Skeletal muscle satellite cell (primary cell): ENCODE measurements around the gene ACLY.
"Not testable (repeated sequence)": the region's sequence is repeated elsewhere in the genome, so short reads cannot be mapped to it uniquely, and the experiment has no call there.

Source experiments
- H3K27me3 ChIP-seq: 2 replicates; pipeline ENCODE4 v1.7.0; 2013; ENCODE audit warnings: low read length; ENCODE audit not compliant: control insufficient read depth, insufficient read depth
- H3K36me3 ChIP-seq: 2 replicates; pipeline ENCODE4 v1.7.0; 2013; ENCODE audit warnings: mild to moderate bottlenecking, control low read depth, low read length; ENCODE audit not compliant: insufficient read depth
- H3K4me1 ChIP-seq: 2 replicates; pipeline ENCODE4 v1.7.0; 2013; ENCODE audit warnings: low read length; ENCODE audit not compliant: control insufficient read depth, insufficient read depth
- H3K4me2 ChIP-seq: 2 replicates; pipeline ENCODE4 v1.7.0; 2013; ENCODE audit warnings: mild to moderate bottlenecking, low read length
- H3K4me3 ChIP-seq: 2 replicates; pipeline ENCODE4 v1.7.0; 2013; ENCODE audit warnings: low read length
- H3K9ac ChIP-seq: 2 replicates; pipeline ENCODE4 v1.7.0; 2013; ENCODE audit warnings: mild to moderate bottlenecking, low read depth, low read length, moderate library complexity
- H3K9me3 ChIP-seq: replicated peaks from 2 replicates; pipeline ENCODE4 v1.7.0; 2013; ENCODE audit warnings: mild to moderate bottlenecking, control low read depth, low read length

The ACLY gene

GRCh38 chr17:41837761-41838538 is 80.8 kb downstream of the ACLY start, which contains the start of gene KLHL10:
Gene KLHL10, plus strand, starts transcription at chr17:41837825. Its CDS starts 108 bp downstream, at chr17:41837933.
- H3K36me3 ChIP-seq = peaks cover 3% of the 10 kb centered on the region
- peak within 1 kb of the TSS; percentile 87 for H3K9ac ChIP-seq
- peaks cover 15% of the 10 kb centered on the region for H3K4me1 ChIP-seq
- H3K27me3 ChIP-seq = no peaks in the 10 kb centered on the region
- H3K4me3 ChIP-seq = peak within 1 kb of the TSS; percentile 89
- no peaks in the 10 kb centered on the region for H3K9me3 ChIP-seq
- H3K4me2 ChIP-seq = peak within 1 kb of the TSS; percentile 95

GRCh38 chr17:41836550-41837196 is 82.1 kb downstream of the ACLY start:
- Histone ChIP-seq H3K4me3 (peak overlapping the region; percentile 89), H3K9me3 (no peaks in the 10 kb centered on the region), H3K27me3 (no peaks in the 10 kb centered on the region), H3K4me2 (peak overlapping the region; percentile 95), H3K9ac (peak overlapping the region; percentile 87), H3K4me1 (peaks cover 15% of the 10 kb centered on the region), H3K36me3 (peaks cover 9% of the 10 kb centered on the region)

GRCh38 chr17:41835800-41836549 is 82.8 kb downstream of the ACLY start, which contains the start of gene NT5C3B:
Gene NT5C3B, minus strand, starts transcription at chr17:41836232. Its CDS starts 39 bp downstream, at chr17:41836193.
- Histone ChIP-seq H3K4me3 (peak within 1 kb of the TSS; percentile 89), H3K9me3 (no peaks in the 10 kb centered on the region), H3K27me3 (no peaks in the 10 kb centered on the region), H3K9ac (peak within 1 kb of the TSS; percentile 87), H3K4me2 (peak within 1 kb of the TSS; percentile 95), H3K36me3 (peaks cover 9% of the 10 kb centered on the region), H3K4me1 (peaks cover 15% of the 10 kb centered on the region)

GRCh38 chr17:41835214-41835799 is 83.4 kb downstream of the ACLY start:
- Histone ChIP-seq H3K36me3 (peaks cover 15% of the 10 kb centered on the region), H3K27me3 (no peaks in the 10 kb centered on the region), H3K9me3 (no peaks in the 10 kb centered on the region), H3K9ac (peak overlapping the region; percentile 87), H3K4me1 (peaks cover 15% of the 10 kb centered on the region), H3K4me2 (peak overlapping the region; percentile 95), H3K4me3 (peak overlapping the region; percentile 89)

- H3K4me1 ChIP-seq, H3K27me3 ChIP-seq, H3K9me3 ChIP-seq, H3K4me3 ChIP-seq, H3K9ac ChIP-seq, H3K4me2 ChIP-seq: not testable (repeated sequence)
- peaks cover 43% of the 10 kb centered on the region for H3K36me3 ChIP-seq
Measured at GRCh38 chr17:41829961-41830360, 88.8 kb downstream of the ACLY start.

GRCh38 chr17:41825175-41825845 is 93.4 kb downstream of the ACLY start:
- Histone ChIP-seq H3K36me3 (peaks cover 45% of the 10 kb centered on the region), H3K4me3 (no peak overlapping the region), H3K9me3 (no peaks in the 10 kb centered on the region)

GRCh38 chr17:41824086-41824485 is 94.7 kb downstream of the ACLY start:
- H3K9ac ChIP-seq = no peak overlapping the region
- H3K27me3 ChIP-seq = no peaks in the 10 kb centered on the region
- no peak overlapping the region for H3K4me3 ChIP-seq
- H3K4me2 ChIP-seq = no peak overlapping the region
- no peaks in the 10 kb centered on the region for H3K4me1 ChIP-seq
- no peaks in the 10 kb centered on the region for H3K9me3 ChIP-seq
- peaks cover 49% of the 10 kb centered on the region for H3K36me3 ChIP-seq

More at GRCh38 chr17:41825175-41825845, 93.4 kb downstream of the ACLY start:
- H3K4me1 ChIP-seq = no peaks in the 10 kb centered on the region
- no peak overlapping the region for H3K4me2 ChIP-seq
- no peaks in the 10 kb centered on the region for H3K27me3 ChIP-seq
- H3K9ac ChIP-seq = no peak overlapping the region

GRCh38 chr17:41823580-41823979 is 95.2 kb downstream of the ACLY start:
- Histone ChIP-seq H3K36me3 (peaks cover 49% of the 10 kb centered on the region), H3K4me1 (no peaks in the 10 kb centered on the region), H3K9ac (no peak overlapping the region), H3K9me3 (no peaks in the 10 kb centered on the region), H3K27me3 (no peaks in the 10 kb centered on the region), H3K4me3 (no peak overlapping the region), H3K4me2 (no peak overlapping the region)

GRCh38 chr17:41823141-41823524 is 95.6 kb downstream of the ACLY start:
- Histone ChIP-seq H3K27me3 (no peaks in the 10 kb centered on the region), H3K4me2 (no peak overlapping the region), H3K9me3 (no peaks in the 10 kb centered on the region), H3K4me3 (no peak overlapping the region), H3K36me3 (peaks cover 49% of the 10 kb centered on the region), H3K9ac (no peak overlapping the region), H3K4me1 (no peaks in the 10 kb centered on the region)

GRCh38 chr17:41822216-41823140 is 96.3 kb downstream of the ACLY start:
- H3K4me2 ChIP-seq = no peak overlapping the region
- no peak overlapping the region for H3K9ac ChIP-seq
- H3K36me3 ChIP-seq = peaks cover 44% of the 10 kb centered on the region
- H3K4me1 ChIP-seq = no peaks in the 10 kb centered on the region
- no peak overlapping the region for H3K4me3 ChIP-seq
- no peaks in the 10 kb centered on the region for H3K9me3 ChIP-seq
- H3K27me3 ChIP-seq = no peaks in the 10 kb centered on the region
